Measurements from ENCODE around the gene VANGL1. TPM values are rescaled to one million over a fixed set of nuclear protein-coding genes. Genes with fewer than 3 reads are reported as not detected.

VANGL1 gene
- total RNA-seq, 1 donor from 2014 or later, result 13.8 TPM

GRCh38 chr1:115718011-115718754 lies 76.4 kb downstream of the VANGL1 start:
- Histone ChIP-seq H3K4me2 (ENCODE audit: low read length) (no peak overlapping the region), H3K27me3 (ENCODE audit: insufficient read depth, low read length) (peaks cover 4% of the 10 kb centered on the region), H3K36me3 (ENCODE audit: insufficient read depth, low read length) (no peaks in the 10 kb centered on the region), H3K27ac (ENCODE audit: low read depth, low read length) (no peak overlapping the region), H3K9me3 (ENCODE audit: insufficient read depth, low read depth, low read length) (no peaks in the 10 kb centered on the region), H2AFZ (ENCODE audit: low read depth, low read length) (no peak overlapping the region), H3K4me1 (ENCODE audit: insufficient read depth, low read length) (no peaks in the 10 kb centered on the region), H3K9ac (ENCODE audit: low read length) (no peak overlapping the region), H3K4me3 (ENCODE audit: insufficient read depth, low read depth, low read length) (no peak overlapping the region), H3K79me2 (ENCODE audit: insufficient read depth, low read length) (no peaks in the 10 kb centered on the region), H4K20me1 (ENCODE audit: insufficient read depth, low read length) (no peaks in the 10 kb centered on the region)
- Mint-ChIP-seq H3K27me3 (ENCODE audit: low read depth, unreplicated experiment) (peaks cover 14% of the 10 kb centered on the region), H3K4me3 (ENCODE audit: unreplicated experiment) (peak overlapping the region; percentile 70), H3K36me3 (ENCODE audit: low read depth, unreplicated experiment) (no peaks in the 10 kb centered on the region), H3K4me1 (ENCODE audit: low read depth, unreplicated experiment) (peaks cover 29% of the 10 kb centered on the region), H3K27ac (ENCODE audit: unreplicated experiment) (peak overlapping the region; percentile 16), H3K9me3 (ENCODE audit: unreplicated experiment) (no peaks in the 10 kb centered on the region)
- TF ChIP-seq EZH2 (IDR thresholded peaks at IDR 0.05; ENCODE audit: insufficient read depth, low read length) (no peak), CTCF (IDR thresholded peaks at IDR 0.05; ENCODE audit: insufficient read depth, low read depth, low read length) (no peak)
- FAIRE-seq (no peak), DNase-seq (ENCODE audit: low read depth) (peak; percentile 40)

- peaks cover 21% of the 10 kb centered on the region for H3K4me1 Mint-ChIP-seq (ENCODE audit: low read depth, unreplicated experiment)
- Histone ChIP-seq H3K4me2 (ENCODE audit: low read length) (no peak overlapping the region), H3K9ac (ENCODE audit: low read length) (no peak overlapping the region), H3K9me3 (ENCODE audit: insufficient read depth, low read depth, low read length) (no peaks in the 10 kb centered on the region), H3K27ac (ENCODE audit: low read depth, low read length) (no peak overlapping the region), H2AFZ (ENCODE audit: low read depth, low read length) (no peak overlapping the region), H3K4me1 (ENCODE audit: insufficient read depth, low read length) (no peaks in the 10 kb centered on the region), H3K79me2 (ENCODE audit: insufficient read depth, low read length) (no peaks in the 10 kb centered on the region), H3K4me3 (ENCODE audit: insufficient read depth, low read depth, low read length) (no peak overlapping the region), H3K36me3 (ENCODE audit: insufficient read depth, low read length) (no peaks in the 10 kb centered on the region), H4K20me1 (ENCODE audit: insufficient read depth, low read length) (no peaks in the 10 kb centered on the region), H3K27me3 (ENCODE audit: insufficient read depth, low read length) (peaks cover 4% of the 10 kb centered on the region)
- TF ChIP-seq EZH2 (IDR thresholded peaks at IDR 0.05; ENCODE audit: insufficient read depth, low read length) (no peak), CTCF (IDR thresholded peaks at IDR 0.05; ENCODE audit: insufficient read depth, low read depth, low read length) (no peak)
- DNase-seq (ENCODE audit: low read depth), result no peak
- no peak overlapping the region for H3K27ac Mint-ChIP-seq (ENCODE audit: unreplicated experiment)
- no peak overlapping the region for H3K4me3 Mint-ChIP-seq (ENCODE audit: unreplicated experiment)
- peaks cover 14% of the 10 kb centered on the region for H3K27me3 Mint-ChIP-seq (ENCODE audit: low read depth, unreplicated experiment)
- H3K9me3 Mint-ChIP-seq (ENCODE audit: unreplicated experiment), result no peaks in the 10 kb centered on the region
- FAIRE-seq, result no peak
- no peaks in the 10 kb centered on the region for H3K36me3 Mint-ChIP-seq (ENCODE audit: low read depth, unreplicated experiment)
These were observed 77.5 kb downstream of the VANGL1 start for GRCh38 chr1:115719285-115719684.

- Mint-ChIP-seq H3K4me1 (ENCODE audit: low read depth, unreplicated experiment) (peaks cover 15% of the 10 kb centered on the region), H3K9me3 (ENCODE audit: unreplicated experiment) (no peaks in the 10 kb centered on the region), H3K36me3 (ENCODE audit: low read depth, unreplicated experiment) (peaks cover 4% of the 10 kb centered on the region), H3K4me3 (ENCODE audit: unreplicated experiment) (no peak overlapping the region), H3K27me3 (ENCODE audit: low read depth, unreplicated experiment) (peaks cover 14% of the 10 kb centered on the region), H3K27ac (ENCODE audit: unreplicated experiment) (no peak overlapping the region)
- Histone ChIP-seq H3K4me1 (ENCODE audit: insufficient read depth, low read length) (no peaks in the 10 kb centered on the region), H3K27me3 (ENCODE audit: insufficient read depth, low read length) (peaks cover 3% of the 10 kb centered on the region), H2AFZ (ENCODE audit: low read depth, low read length) (no peak overlapping the region), H3K9ac (ENCODE audit: low read length) (no peak overlapping the region), H3K4me2 (ENCODE audit: low read length) (no peak overlapping the region), H3K36me3 (ENCODE audit: insufficient read depth, low read length) (no peaks in the 10 kb centered on the region), H3K4me3 (ENCODE audit: insufficient read depth, low read depth, low read length) (no peak overlapping the region), H3K27ac (ENCODE audit: low read depth, low read length) (no peak overlapping the region), H4K20me1 (ENCODE audit: insufficient read depth, low read length) (no peaks in the 10 kb centered on the region), H3K9me3 (ENCODE audit: insufficient read depth, low read depth, low read length) (no peaks in the 10 kb centered on the region), H3K79me2 (ENCODE audit: insufficient read depth, low read length) (no peaks in the 10 kb centered on the region)
- DNase-seq (ENCODE audit: low read depth), result no peak
- no peak for TF ChIP-seq CTCF (IDR thresholded peaks at IDR 0.05; ENCODE audit: insufficient read depth, low read depth, low read length)
- no peak for TF ChIP-seq EZH2 (IDR thresholded peaks at IDR 0.05; ENCODE audit: insufficient read depth, low read length)
- no peak for FAIRE-seq
These were observed 80.5 kb downstream of the VANGL1 start for GRCh38 chr1:115722221-115722620.
